GM12878 (cell line): ENCODE measurements around the gene TMEM53. TPM values are rescaled to one million over a fixed set of nuclear protein-coding genes. Genes with fewer than 3 reads are reported as not detected.
A peak's percentile ranks its signal among the peaks of the same experiment; 100 is the strongest.

Source experiments
- ATAC-seq: fragments of 200-7000 bp; cut with Tn5 transposase; 3 replicates; pipeline ENCODE4 v1.9.1; 2020; ENCODE audit warnings: mild to moderate bottlenecking, moderate library complexity
- BruUV-seq: library from RNA; stranded (reverse); fragments of 400-500 nt; replicated peaks from 2 replicates; lab custom pipeline; 2021; lab: Mats Ljungman, UMichigan
- CTCF ChIA-PET: fragments of 300-600 bp; sonication (Branson Sonifier 250); formaldehyde crosslinking; extraction: SDS; loops from one replicate; lab custom pipeline; 2021; ENCODE audit warnings: inconsistent platforms; lab: Yijun Ruan, JAX
- POLR2A ChIA-PET: fragments of 350-600 bp; formaldehyde crosslinking; extraction: SDS; loops from one replicate; lab custom pipeline; 2021; ENCODE audit warnings: inconsistent platforms; lab: Charles Lee
- RAD21 ChIA-PET: fragments of 300-600 bp; sonication (Branson Sonifier 250); formaldehyde crosslinking; loops from one replicate; lab custom pipeline; 2023; ENCODE audit warnings: antibody characterized with exemption; ENCODE audit not compliant: unreplicated experiment; lab: Charles Lee
- SMC1A ChIA-PET: fragments of 300-600 bp; sonication (Branson Sonifier 250); formaldehyde crosslinking; loops from one replicate; lab custom pipeline; 2023; ENCODE audit not compliant: unreplicated experiment, uncharacterized antibody; lab: Charles Lee
- DNase-seq: peaks from one replicate; pipeline ENCODE4 v3.0.0-alpha.2; 2011; ENCODE audit warnings: low read depth, low spot score
- FAIRE-seq: peaks from 3 replicates; lab custom pipeline; 2011; peaks lifted over from hg19 to GRCh38; lab: Jason Lieb, UNC
- H2AFZ ChIP-seq: 2 replicates; pipeline ENCODE4 v1.6.0; 2011; ENCODE audit warnings: low read depth, low read length, control low read depth; ENCODE audit not compliant: control insufficient read depth
- H3K27ac ChIP-seq: 2 replicates; pipeline ENCODE4 v1.5.1; 2011; ENCODE audit warnings: control low read depth; ENCODE audit not compliant: control insufficient read depth, insufficient read depth
- H3K27me3 ChIP-seq, 2 experiments: replicated peaks in 1 of 2; 2 replicates each; pipeline versions ENCODE4 v1.6.0 to v1.6.1; 2011; ENCODE audit warnings: low read length in 1 of 2; ENCODE audit not compliant: control insufficient read depth in 2 of 2, insufficient read depth in 2 of 2
- H3K36me3 ChIP-seq, 2 experiments: 2 replicates each; pipeline ENCODE4 v1.5.1; 2011; ENCODE audit warnings: low read length in 1 of 2; ENCODE audit not compliant: control insufficient read depth in 2 of 2, insufficient read depth in 2 of 2
- H3K4me1 ChIP-seq: 2 replicates; pipeline ENCODE4 v1.6.1; 2011; ENCODE audit warnings: mild to moderate bottlenecking, low read length, moderate library complexity, mixed read lengths; ENCODE audit not compliant: control insufficient read depth, insufficient read depth
- H3K4me2 ChIP-seq: 2 replicates; pipeline ENCODE4 v1.6.0; 2011; ENCODE audit warnings: control low read depth; ENCODE audit not compliant: control insufficient read depth, insufficient read depth
- H3K4me3 ChIP-seq: fragments of 200-600 bp; sonication (generic); 2 replicates; pipeline ENCODE4 v1.5.1; 2016
- H3K79me2 ChIP-seq: 2 replicates; pipeline ENCODE4 v1.6.0; 2011; ENCODE audit warnings: low read length; ENCODE audit not compliant: control insufficient read depth, insufficient read depth
- H3K9ac ChIP-seq: 2 replicates; pipeline ENCODE4 v1.8.0; 2011; ENCODE audit warnings: low read length, control low read depth, mixed read lengths; ENCODE audit not compliant: control insufficient read depth, insufficient read depth
- H3K9me3 ChIP-seq: replicated peaks from 3 replicates; pipeline ENCODE4 v1.5.1; 2011; ENCODE audit warnings: mild to moderate bottlenecking, low read length; ENCODE audit not compliant: control insufficient read depth, insufficient read depth
- H4K20me1 ChIP-seq: 2 replicates; pipeline ENCODE4 v1.6.0; 2011; ENCODE audit not compliant: control insufficient read depth, insufficient read depth
- GABPA ChIP-seq: IDR thresholded peaks from 2 replicates; pipeline ENCODE4 v1.6.1; 2014; ENCODE audit warnings: antibody characterized with exemption, low read depth, mild to moderate bottlenecking, inconsistent platforms
- HCFC1 ChIP-seq: fragments of 150-350 bp; IDR thresholded peaks from 2 replicates; pipeline ENCODE4 v1.6.1; 2014; ENCODE audit warnings: low read length
- NRF1 ChIP-seq: conservative IDR thresholded peaks from 2 replicates; pipeline ENCODE4 v1.6.1; 2011; ENCODE audit warnings: mild to moderate bottlenecking, low read depth, low read length, improper control_type of control experiment
- POLR2A ChIP-seq: IDR thresholded peaks from 2 replicates; pipeline ENCODE4 v1.6.1; 2011; ENCODE audit warnings: low read depth, mild to moderate bottlenecking, low read length
- SKIL ChIP-seq: fragments of 450-650 bp; IDR thresholded peaks from 2 replicates; pipeline ENCODE4 v1.6.1; 2017; ENCODE audit warnings: mild to moderate bottlenecking, low read depth, inconsistent platforms; ENCODE audit not compliant: poor library complexity, severe bottlenecking
- WGBS: methylation state at CpG from one replicate; pipeline ENCODE4 v1.1.6; 2016; ENCODE audit warnings: low lambda C conversion rate; ENCODE audit not compliant: insufficient replicate concordance, insufficient coverage; ENCODE audit errors: missing lambda C conversion rate; 5-methylcytosine and 5-hydroxymethylcytosine counted together
- in situ Hi-C: fragments of 300-500 bp; cut with MboI; formaldehyde crosslinking; loops from 9 replicates; pipeline ENCODE4 v1.14.3; 2018; ENCODE audit warnings: mixed read lengths
- intact Hi-C: fragments of 100-400 bp; cut with micrococcal nuclease; formaldehyde crosslinking; loops from one replicate; pipeline ENCODE4 v1.14.2; 2022; ENCODE audit not compliant: unreplicated experiment
- polyA plus RNA-seq, 11 experiments: library from polyadenylated mRNA; depleted of rRNA in 4 of 11; unstranded in 6 of 11; stranded (reverse) in 5 of 11; fragments of >200 nt; fragmentation: Nextera tagmentation in 4 of 11; fragmentation: Illumina TruSeq in 1 of 11; extraction: Ambion mirVana in 4 of 11; extraction: Trizol in 1 of 11; gene quantifications; 1 replicate in 1 of 11; 2 replicates in 10 of 11; pipeline versions ENCODE4 v1.2.1 to v1.2.3, GENCODE V29; 2011 to 2016; ENCODE audit warnings: inconsistent platforms in 2 of 11, missing spikeins in 2 of 11, low read depth in 1 of 11
- total RNA-seq, 4 experiments: library from RNA; depleted of rRNA in 3 of 4; stranded (reverse); fragments of >200 nt in 3 of 4; fragmentation: Illumina TruSeq in 1 of 4; extraction: Trizol in 1 of 4; gene quantifications; 2 replicates each; pipeline versions ENCODE4 v1.2.1 to v1.2.3, GENCODE V29; 2013 to 2021

TMEM53 gene
- total and polyA plus RNA-seq, 10 of the 15 experiments (the other 5 are each of a cell fraction or from before 2014, with no cell fraction given) = 3.1 to 23.9 (median 11.1) TPM

GRCh38 chr1:44640200-44640853 lies 34.0 kb downstream of the TMEM53 start:
- Histone ChIP-seq H3K4me1 (no peaks in the 10 kb centered on the region), H4K20me1 (no peaks in the 10 kb centered on the region; the same call in 1 of the 2 replicates), H3K9ac (no peak overlapping the region), H3K9me3 (no peaks in the 10 kb centered on the region), H3K27ac (no peak overlapping the region), H3K36me3 (peaks cover 24 to 44% of the 10 kb centered on the region in 2 experiments), H3K27me3 (no peaks in the 10 kb centered on the region), H3K79me2 (no peaks in the 10 kb centered on the region; the same call in 1 of the 2 replicates), H3K4me2 (no peak overlapping the region), H2AFZ (no peak overlapping the region), H3K4me3 (no peak overlapping the region)
- ChIA-PET CTCF (interaction anchor here (1.7 to 4.4 kb wide), 2 partner anchors 12 to 13 kb away, joined by 6 to 37 read pairs; no protein-coding TSS in a partner anchor), RAD21 (no interaction called here), POLR2A (interaction anchor here (1.7 kb wide), 1 partner anchor 9 kb away, joined by 5 read pairs; no protein-coding TSS in a partner anchor), SMC1A (interaction anchor here (1.3 kb wide), 1 partner anchor 8 kb away, joined by 3 read pairs; no protein-coding TSS in a partner anchor)
- no TSS peak for BruUV-seq
- TF ChIP-seq NRF1 (no peak), POLR2A (0 out of 2 replicates have a peak, but pooled peaks have one; percentile 11), HCFC1 (no peak), SKIL (no peak), GABPA (no peak)
- 97% methylated on average over 24 of the region's 24 CpGs for WGBS
- no peak for DNase-seq
- no peak for FAIRE-seq
- no peak for ATAC-seq
- intact Hi-C loops (no loop called here), in situ Hi-C loops (no loop called here)
